H9 (cell line): ENCODE results near the gene TEK. TPM values are rescaled to one million over a fixed set of nuclear protein-coding genes. Genes with fewer than 3 reads are reported as not detected.

ENCODE experiments used
- DNase-seq: peaks from one replicate; pipeline ENCODE4 v3.0.0-alpha.2; 2017
- H2AFZ ChIP-seq: one replicate; pipeline ENCODE4 v1.6.1; 2013; ENCODE audit warnings: mild to moderate bottlenecking, low read length, control low read depth, moderate library complexity
- H2AK5ac ChIP-seq: 2 replicates; pipeline ENCODE4 v1.6.1; 2013; ENCODE audit warnings: low read length, control low read depth, mixed read lengths; ENCODE audit not compliant: insufficient read length
- H2BK120ac ChIP-seq: one replicate; pipeline ENCODE4 v1.6.1; 2013; ENCODE audit warnings: low read depth, mild to moderate bottlenecking, low read length, control low read depth, inconsistent platforms; ENCODE audit not compliant: poor library complexity, severe bottlenecking
- H2BK12ac ChIP-seq: 2 replicates; pipeline ENCODE4 v1.6.1; 2013; ENCODE audit warnings: low read length, control low read depth, mixed read lengths, low read depth; ENCODE audit not compliant: insufficient read length
- H2BK15ac ChIP-seq: 2 replicates; pipeline ENCODE4 v1.6.1; 2013; ENCODE audit warnings: low read depth, low read length, control low read depth
- H2BK20ac ChIP-seq: one replicate; pipeline ENCODE4 v1.6.1; 2013; ENCODE audit warnings: low read depth, mild to moderate bottlenecking, low read length, control low read depth, inconsistent platforms; ENCODE audit not compliant: poor library complexity, severe bottlenecking
- H2BK5ac ChIP-seq: 2 replicates; pipeline ENCODE4 v1.6.1; 2013; ENCODE audit warnings: low read length, control low read depth, mixed read lengths; ENCODE audit not compliant: insufficient read length
- H3K14ac ChIP-seq: 2 replicates; pipeline ENCODE4 v1.6.1; 2013; ENCODE audit warnings: low read length, control low read depth; ENCODE audit not compliant: insufficient read depth
- H3K18ac ChIP-seq: 2 replicates; pipeline ENCODE4 v1.6.1; 2013; ENCODE audit warnings: low read depth, mild to moderate bottlenecking, mixed read lengths, low read length, control low read depth; ENCODE audit not compliant: insufficient read length
- H3K23ac ChIP-seq: 2 replicates; pipeline ENCODE4 v1.6.1; 2013; ENCODE audit warnings: low read length, control low read depth, mixed read lengths, low read depth; ENCODE audit not compliant: insufficient read length
- H3K23me2 ChIP-seq: 2 replicates; pipeline ENCODE4 v1.6.1; 2013; ENCODE audit warnings: low read depth, mild to moderate bottlenecking, mixed read lengths, low read length, control low read depth; ENCODE audit not compliant: insufficient read length, poor library complexity, severe bottlenecking
- H3K27ac ChIP-seq: 2 replicates; pipeline ENCODE4 v1.5.1; 2013; ENCODE audit warnings: low read length, control low read depth, mixed read lengths, low read depth; ENCODE audit not compliant: insufficient read length
- H3K27me3 ChIP-seq: 2 replicates; pipeline ENCODE4 v1.6.1; 2013; ENCODE audit warnings: low read length, control low read depth, inconsistent platforms; ENCODE audit not compliant: insufficient read depth
- H3K4ac ChIP-seq: 2 replicates; pipeline ENCODE4 v1.6.1; 2013; ENCODE audit warnings: low read depth, mild to moderate bottlenecking, control low read depth, inconsistent platforms, low read length, moderate library complexity
- H3K4me1 ChIP-seq: 2 replicates; pipeline ENCODE4 v1.6.1; 2013; ENCODE audit warnings: low read length, control low read depth, inconsistent platforms; ENCODE audit not compliant: insufficient read depth
- H3K4me2 ChIP-seq: 2 replicates; pipeline ENCODE4 v1.6.1; 2013; ENCODE audit warnings: low read length, control low read depth, mixed read lengths; ENCODE audit not compliant: insufficient read length, insufficient read depth
- H3K56ac ChIP-seq: 2 replicates; pipeline ENCODE4 v1.6.1; 2013; ENCODE audit warnings: low read depth, mild to moderate bottlenecking, mixed read lengths, low read length, control low read depth; ENCODE audit not compliant: insufficient read length
- H3K79me1 ChIP-seq: 2 replicates; pipeline ENCODE4 v1.6.1; 2013; ENCODE audit warnings: low read depth, mild to moderate bottlenecking, moderate library complexity, low read length, control low read depth, inconsistent platforms; ENCODE audit not compliant: insufficient read depth, poor library complexity, severe bottlenecking
- H3K79me2 ChIP-seq: 2 replicates; pipeline ENCODE4 v1.6.1; 2013; ENCODE audit warnings: low read length, control low read depth, inconsistent platforms; ENCODE audit not compliant: insufficient read depth
- H3K9ac ChIP-seq: 2 replicates; pipeline ENCODE4 v1.6.1; 2013; ENCODE audit warnings: low read length, control low read depth, mixed read lengths; ENCODE audit not compliant: insufficient read length; ENCODE audit errors: extremely low read depth
- H3K9me3 ChIP-seq: one replicate; pipeline ENCODE4 v1.6.1; 2013; ENCODE audit warnings: low read depth, low read length, inconsistent platforms; ENCODE audit not compliant: control insufficient read depth
- H3T11ph ChIP-seq: one replicate; pipeline ENCODE4 v1.6.1; 2013; ENCODE audit warnings: mild to moderate bottlenecking, low read length, control low read depth, inconsistent platforms
- H4K20me1 ChIP-seq: one replicate; pipeline ENCODE4 v1.6.1; 2013; ENCODE audit not compliant: control insufficient read depth, insufficient read length, insufficient read depth
- H4K5ac ChIP-seq: 2 replicates; pipeline ENCODE4 v1.6.1; 2013; ENCODE audit warnings: low read depth, mild to moderate bottlenecking, mixed read lengths, low read length, control low read depth; ENCODE audit not compliant: insufficient read length
- H4K8ac ChIP-seq: replicated peaks from 2 replicates; pipeline ENCODE4 v1.6.1; 2013; ENCODE audit warnings: low read length, control low read depth, mixed read lengths, low read depth; ENCODE audit not compliant: insufficient read length
- H4K91ac ChIP-seq: 2 replicates; pipeline ENCODE4 v1.6.1; 2013; ENCODE audit warnings: low read depth, mild to moderate bottlenecking, moderate library complexity, mixed read lengths, low read length, control low read depth; ENCODE audit not compliant: insufficient read length
- H3K27ac Mint-ChIP-seq, 3 experiments: 2 replicates in 2 of 3; 3 replicates in 1 of 3; pipeline ENCODE4 v1.8.0; 2020 to 2021; ENCODE audit warnings: mixed read lengths in 3 of 3, mild to moderate bottlenecking in 1 of 3, moderate library complexity in 1 of 3
- H3K27me3 Mint-ChIP-seq: 2 replicates; pipeline ENCODE4 v1.8.0; 2021; ENCODE audit warnings: low read depth, mild to moderate bottlenecking, moderate library complexity, mixed read lengths
- H3K36me3 Mint-ChIP-seq, 3 experiments: 2 replicates in 2 of 3; 3 replicates in 1 of 3; pipeline ENCODE4 v1.8.0; 2020 to 2021; ENCODE audit warnings: low read depth in 3 of 3, mixed read lengths in 3 of 3; ENCODE audit not compliant: insufficient read depth in 1 of 3
- H3K4me1 Mint-ChIP-seq, 2 experiments: 2 replicates each; pipeline ENCODE4 v1.8.0; 2020; ENCODE audit warnings: mixed read lengths in 2 of 2
- H3K4me3 Mint-ChIP-seq, 2 experiments: 2 replicates in 1 of 2; 3 replicates in 1 of 2; pipeline ENCODE4 v1.8.0; 2020 to 2021; ENCODE audit warnings: mild to moderate bottlenecking in 2 of 2, mixed read lengths in 2 of 2, moderate library complexity in 1 of 2
- H3K9me3 Mint-ChIP-seq, 2 experiments: 2 replicates in 1 of 2; 3 replicates in 1 of 2; pipeline ENCODE4 v1.8.0; 2020; ENCODE audit warnings: mild to moderate bottlenecking in 2 of 2, mixed read lengths in 2 of 2, moderate library complexity in 1 of 2
- CTCF ChIP-seq: fragments of 200-600 bp; sonication (generic); conservative IDR thresholded peaks from 3 replicates; pipeline ENCODE4 v1.8.0; 2021; ENCODE audit warnings: antibody characterized with exemption, mild to moderate bottlenecking
- WGBS: extraction: QIAGEN DNeasy Blood & Tissue Kit; methylation state at CpG from one replicate; pipeline ENCODE4 v1.1.7; 2013; ENCODE audit warnings: missing lambda C conversion rate, low lambda C conversion rate, mixed read lengths; ENCODE audit not compliant: insufficient read length; ENCODE audit errors: extremely low coverage; 5-methylcytosine and 5-hydroxymethylcytosine counted together
- total RNA-seq: library from RNA; stranded (reverse); gene quantifications from 2 replicates; pipeline ENCODE4 v1.2.1, GENCODE V29; 2021

TEK gene
- total RNA-seq, 1 experiment from 2014 or later: 1.8 TPM

GRCh38 chr9:27212621-27213020, 103.6 kb downstream of the TEK start:
- Histone ChIP-seq H2BK120ac (no peak overlapping the region), H3K9ac (no peak overlapping the region), H3K79me1 (no peaks in the 10 kb centered on the region), H2BK5ac (no peak overlapping the region), H4K8ac (no peak overlapping the region), H3T11ph (no peak overlapping the region), H3K4ac (no peak overlapping the region), H4K91ac (no peak overlapping the region), H4K5ac (no peak overlapping the region), H2BK20ac (no peak overlapping the region), H2AFZ (no peak overlapping the region), H3K4me1 (no peaks in the 10 kb centered on the region), H3K9me3 (no peaks in the 10 kb centered on the region), H3K4me2 (no peak overlapping the region), H3K14ac (no peak overlapping the region), H2BK12ac (no peak overlapping the region), H3K23me2 (no peaks in the 10 kb centered on the region), H2AK5ac (no peak overlapping the region), H4K20me1 (no peaks in the 10 kb centered on the region), H2BK15ac (no peak overlapping the region), H3K23ac (no peak overlapping the region), H3K56ac (no peak overlapping the region), H3K27me3 (no peaks in the 10 kb centered on the region), H3K79me2 (no peaks in the 10 kb centered on the region), H3K27ac (no peak overlapping the region), H3K18ac (no peak overlapping the region)
- H3K4me1 Mint-ChIP-seq: peaks cover 0 to 3% of the 10 kb centered on the region in 2 experiments; a peak in 1 of 4 replicates
- H3K27ac Mint-ChIP-seq: no peak overlapping the region
- 0 out of 7 replicates have a peak, but pooled peaks cover 0 to 4% (median 0%) of the 10 kb centered on the region in 3 experiments for H3K36me3 Mint-ChIP-seq
- no peaks in the 10 kb centered on the region for H3K9me3 Mint-ChIP-seq
- no CpG with 5 or more reads among the region's 14 CpGs for WGBS
- no peaks in the 10 kb centered on the region for H3K27me3 Mint-ChIP-seq
- H3K4me3 Mint-ChIP-seq: no peak overlapping the region
- no peak for DNase-seq
- no peak for TF ChIP-seq CTCF
